ENCODE results near the gene NUP160.
"Not testable (repeated sequence)": the region's sequence is repeated elsewhere in the genome, so short reads cannot be mapped to it uniquely, and the experiment has no call there.

DNA sequence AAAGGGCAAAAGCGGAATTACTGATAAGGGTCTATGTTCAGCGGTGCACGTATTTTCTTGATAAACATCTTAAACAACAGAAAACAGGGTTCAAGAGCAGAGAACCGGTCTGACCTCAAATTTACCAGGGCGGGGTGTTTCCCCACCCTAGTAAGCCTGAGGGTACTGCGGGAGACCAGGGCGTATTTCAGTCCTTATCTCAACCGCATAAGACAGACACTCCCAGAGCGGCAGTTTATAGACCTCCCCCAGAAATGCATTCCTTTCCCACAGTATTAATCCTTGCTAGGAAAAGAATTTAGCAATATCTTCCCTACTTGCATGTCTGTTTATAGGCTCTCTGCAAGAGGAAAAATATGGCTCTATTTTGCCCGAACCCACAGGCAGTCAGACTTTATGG lies 27.7 kb upstream of the NUP160 start:
- TF ChIP-seq, protein P1, sequence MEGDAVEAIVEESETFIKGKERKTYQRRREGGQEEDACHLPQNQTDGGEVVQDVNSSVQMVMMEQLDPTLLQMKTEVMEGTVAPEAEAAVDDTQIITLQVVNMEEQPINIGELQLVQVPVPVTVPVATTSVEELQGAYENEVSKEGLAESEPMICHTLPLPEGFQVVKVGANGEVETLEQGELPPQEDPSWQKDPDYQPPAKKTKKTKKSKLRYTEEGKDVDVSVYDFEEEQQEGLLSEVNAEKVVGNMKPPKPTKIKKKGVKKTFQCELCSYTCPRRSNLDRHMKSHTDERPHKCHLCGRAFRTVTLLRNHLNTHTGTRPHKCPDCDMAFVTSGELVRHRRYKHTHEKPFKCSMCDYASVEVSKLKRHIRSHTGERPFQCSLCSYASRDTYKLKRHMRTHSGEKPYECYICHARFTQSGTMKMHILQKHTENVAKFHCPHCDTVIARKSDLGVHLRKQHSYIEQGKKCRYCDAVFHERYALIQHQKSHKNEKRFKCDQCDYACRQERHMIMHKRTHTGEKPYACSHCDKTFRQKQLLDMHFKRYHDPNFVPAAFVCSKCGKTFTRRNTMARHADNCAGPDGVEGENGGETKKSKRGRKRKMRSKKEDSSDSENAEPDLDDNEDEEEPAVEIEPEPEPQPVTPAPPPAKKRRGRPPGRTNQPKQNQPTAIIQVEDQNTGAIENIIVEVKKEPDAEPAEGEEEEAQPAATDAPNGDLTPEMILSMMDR (IDR thresholded peaks at IDR 0.05): not testable (repeated sequence)
- TF ChIP-seq EZH2phosphoT487, EZH2 (IDR thresholded peaks at IDR 0.05): not testable (repeated sequence)
